ENCODE data around the gene RANBP10.

The RANBP10 gene

GRCh38 chr16:67779256-67780014, 26.9 kb downstream of the RANBP10 start:
- no peak for DNase-seq (ENCODE audit: extremely low read depth, low read depth)
- no peak for TF ChIP-seq CTCF (IDR thresholded peaks at IDR 0.05; ENCODE audit: low read depth, low read length)

- no peak for DNase-seq (ENCODE audit: extremely low read depth, low read depth)
Measured at GRCh38 chr16:67775273-67775672, 31.1 kb downstream of the RANBP10 start.

GRCh38 chr16:67774457-67774853, 31.9 kb downstream of the RANBP10 start:
- no peak for DNase-seq (ENCODE audit: extremely low read depth, low read depth)
- TF ChIP-seq CTCF (IDR thresholded peaks at IDR 0.05; ENCODE audit: low read depth, low read length) = no peak

More at GRCh38 chr16:67775273-67775672, 31.1 kb downstream of the RANBP10 start:
- no peak for TF ChIP-seq CTCF (IDR thresholded peaks at IDR 0.05; ENCODE audit: low read depth, low read length)

GRCh38 chr16:67773569-67774456, 32.5 kb downstream of the RANBP10 start:
- DNase-seq (ENCODE audit: extremely low read depth, low read depth) = no peak
- no peak for TF ChIP-seq CTCF (IDR thresholded peaks at IDR 0.05; ENCODE audit: low read depth, low read length)

GRCh38 chr16:67773099-67773498, 33.3 kb downstream of the RANBP10 start:
- DNase-seq (ENCODE audit: extremely low read depth, low read depth) = no peak
- no peak for TF ChIP-seq CTCF (IDR thresholded peaks at IDR 0.05; ENCODE audit: low read depth, low read length)

- DNase-seq (ENCODE audit: extremely low read depth, low read depth) = no peak
- TF ChIP-seq CTCF (IDR thresholded peaks at IDR 0.05; ENCODE audit: low read depth, low read length) = no peak
Measured at GRCh38 chr16:67770346-67770991, 35.9 kb downstream of the RANBP10 start.
